GM23338 (cell line): ENCODE data around the gene PDE4B. TPM values are rescaled to one million over a fixed set of nuclear protein-coding genes. Genes with fewer than 3 reads are reported as not detected.

Experiments used
- ATAC-seq: fragments of 200-7000 bp; cut with Tn5 transposase; 3 replicates; pipeline ENCODE4 v1.9.1; 2020
- DNase-seq: peaks from one replicate; pipeline ENCODE4 v3.0.0-alpha.2; 2015; ENCODE audit warnings: low spot score
- H2AFZ ChIP-seq: fragments of 200-600 bp; sonication (generic); 2 replicates; pipeline ENCODE4 v1.8.0; 2016; ENCODE audit warnings: antibody characterized with exemption, mild to moderate bottlenecking, moderate library complexity
- H3F3A ChIP-seq: fragments of 200-600 bp; sonication (generic); replicated peaks from 2 replicates; pipeline ENCODE4 v1.8.0; 2017; ENCODE audit warnings: antibody characterized with exemption, mixed run types, low read depth
- H3K27ac ChIP-seq: fragments of 200-600 bp; sonication (generic); 2 replicates; pipeline ENCODE4 v1.6.1; 2016; ENCODE audit warnings: low read depth
- H3K27me3 ChIP-seq: fragments of 200-600 bp; sonication (generic); 2 replicates; pipeline ENCODE4 v1.8.0; 2016; ENCODE audit warnings: mild to moderate bottlenecking, mixed run types, moderate library complexity; ENCODE audit not compliant: insufficient read depth
- H3K36me3 ChIP-seq: fragments of 200-600 bp; sonication (generic); 2 replicates; pipeline ENCODE4 v1.8.0; 2016; ENCODE audit warnings: mild to moderate bottlenecking; ENCODE audit not compliant: insufficient read depth
- H3K4me1 ChIP-seq: fragments of 200-600 bp; sonication (generic); 2 replicates; pipeline ENCODE4 v1.8.0; 2016; ENCODE audit warnings: mild to moderate bottlenecking, moderate library complexity; ENCODE audit not compliant: insufficient read depth
- H3K4me2 ChIP-seq: fragments of 200-600 bp; sonication (generic); 2 replicates; pipeline ENCODE4 v1.7.1; 2017; ENCODE audit warnings: mixed run types
- H3K4me3 ChIP-seq: fragments of 200-600 bp; sonication (generic); 2 replicates; pipeline ENCODE4 v1.6.1; 2016; ENCODE audit warnings: mixed run types
- H3K79me2 ChIP-seq: fragments of 200-600 bp; sonication (generic); replicated peaks from 2 replicates; pipeline ENCODE4 v1.8.0; 2017; ENCODE audit warnings: mild to moderate bottlenecking; ENCODE audit not compliant: insufficient read depth
- H3K9me2 ChIP-seq: fragments of 200-600 bp; sonication (generic); 2 replicates; pipeline ENCODE4 v1.8.0; 2017; ENCODE audit not compliant: insufficient read depth
- H4K20me1 ChIP-seq: fragments of 200-600 bp; sonication (generic); replicated peaks from 2 replicates; pipeline ENCODE4 v1.8.0; 2017; ENCODE audit warnings: mild to moderate bottlenecking; ENCODE audit not compliant: insufficient read depth
- H3K27ac Mint-ChIP-seq: 2 replicates; pipeline ENCODE4 v1.8.0; 2020; ENCODE audit warnings: inconsistent platforms, mild to moderate bottlenecking, moderate library complexity, mixed read lengths
- H3K27me3 Mint-ChIP-seq: 3 replicates; pipeline ENCODE4 v1.8.0; 2022; ENCODE audit warnings: low read depth, mild to moderate bottlenecking, moderate library complexity, mixed read lengths, inconsistent platforms; ENCODE audit not compliant: insufficient read depth, poor library complexity
- H3K36me3 Mint-ChIP-seq: 3 replicates; pipeline ENCODE4 v1.8.0; 2021; ENCODE audit warnings: low read depth, mild to moderate bottlenecking, inconsistent platforms, moderate library complexity, mixed read lengths
- H3K4me1 Mint-ChIP-seq: 3 replicates; pipeline ENCODE4 v1.8.0; 2020; ENCODE audit warnings: mild to moderate bottlenecking, inconsistent platforms, mixed read lengths
- H3K4me3 Mint-ChIP-seq: 3 replicates; pipeline ENCODE4 v1.8.0; 2021; ENCODE audit warnings: moderate library complexity, mild to moderate bottlenecking, inconsistent platforms, mixed read lengths
- H3K9me3 Mint-ChIP-seq: 3 replicates; pipeline ENCODE4 v1.8.0; 2020; ENCODE audit warnings: moderate library complexity, mild to moderate bottlenecking, inconsistent platforms, mixed read lengths
- CREB1 ChIP-seq: fragments of 250-450 bp; sonication (Bioruptor Pico); IDR thresholded peaks from 2 replicates; pipeline ENCODE4 v1.5.0; 2020; ENCODE audit warnings: low read depth, mild to moderate bottlenecking, moderate library complexity
- ETS1 ChIP-seq: IDR thresholded peaks from 2 replicates; pipeline ENCODE4 v1.6.1; 2016; ENCODE audit warnings: antibody characterized with exemption
- EZH2 ChIP-seq: fragments of 200-600 bp; sonication (generic); IDR thresholded peaks from one replicate; pipeline ENCODE4 v1.8.0; 2017; ENCODE audit warnings: antibody characterized with exemption, mild to moderate bottlenecking, low read depth; ENCODE audit not compliant: unreplicated experiment
- EZH2phosphoT487 ChIP-seq: fragments of 200-600 bp; sonication (generic); IDR thresholded peaks from one replicate; pipeline ENCODE4 v1.8.1; 2018; ENCODE audit warnings: antibody characterized with exemption; ENCODE audit not compliant: unreplicated experiment
- JUNB ChIP-seq: IDR thresholded peaks from one replicate; pipeline ENCODE4 v1.6.1; 2016; ENCODE audit warnings: antibody characterized with exemption; ENCODE audit not compliant: unreplicated experiment
- NANOG ChIP-seq: IDR thresholded peaks from 2 replicates; pipeline ENCODE4 v1.6.1; 2016; ENCODE audit warnings: antibody characterized with exemption, borderline replicate concordance
- POLR2AphosphoS5 ChIP-seq: IDR thresholded peaks from 2 replicates; pipeline ENCODE4 v1.6.1; 2016; ENCODE audit warnings: antibody characterized with exemption, low read depth
- REST ChIP-seq: IDR thresholded peaks from one replicate; pipeline ENCODE4 v1.6.1; 2018; ENCODE audit warnings: antibody characterized with exemption; ENCODE audit not compliant: unreplicated experiment
- STAT1 ChIP-seq: IDR thresholded peaks from one replicate; pipeline ENCODE4 v1.6.1; 2016; ENCODE audit warnings: antibody characterized with exemption; ENCODE audit not compliant: unreplicated experiment
- ZNF114 ChIP-seq: fragments of 250-450 bp; sonication (Bioruptor Pico); IDR thresholded peaks from 2 replicates; pipeline ENCODE4 v1.5.0; 2020; ENCODE audit warnings: mild to moderate bottlenecking, moderate library complexity
- ZNF331 ChIP-seq: fragments of 250-450 bp; sonication (Bioruptor Pico); IDR thresholded peaks from 2 replicates; pipeline ENCODE4 v1.5.0; 2020; ENCODE audit warnings: low read depth, mild to moderate bottlenecking, moderate library complexity
- polyA plus RNA-seq: library from polyadenylated mRNA; unstranded; fragments of >200 nt; fragmentation: Nextera tagmentation; extraction: Ambion mirVana; gene quantifications from 2 replicates; pipeline ENCODE4 v1.2.1, GENCODE V29; 2016
- total RNA-seq: library from RNA; depleted of rRNA; stranded (reverse); fragments of >200 nt; shearing (Covaris generic); gene quantifications from 2 replicates; pipeline ENCODE4 v1.2.3, GENCODE V29; 2014
- TF ChIP-seq, protein P1 (sequence below): fragments of 250-450 bp; sonication (Bioruptor Pico); IDR thresholded peaks from 2 replicates; pipeline ENCODE4 v1.5.0; 2020; ENCODE audit warnings: mild to moderate bottlenecking, moderate library complexity
- TF ChIP-seq, protein P2 (sequence below), 2 experiments: fragments of 200-600 bp in 1 of 2; sonication (generic) in 1 of 2; conservative IDR thresholded peaks; 2 replicates each; pipeline versions ENCODE4 v1.5.1 to v1.6.1; 2016 to 2017; ENCODE audit warnings: antibody characterized with exemption in 2 of 2, low read depth in 2 of 2, mild to moderate bottlenecking in 2 of 2, moderate library complexity in 1 of 2

The PDE4B gene
- total and polyA plus RNA-seq, 2 experiments from 2014 or later: 14.0 to 25.6 TPM

- H3K4me1 Mint-ChIP-seq: no peaks in the 10 kb centered on the region; the same call in 1 of the 3 replicates
- TF ChIP-seq EZH2phosphoT487: no peak
- TF ChIP-seq, protein P1, sequence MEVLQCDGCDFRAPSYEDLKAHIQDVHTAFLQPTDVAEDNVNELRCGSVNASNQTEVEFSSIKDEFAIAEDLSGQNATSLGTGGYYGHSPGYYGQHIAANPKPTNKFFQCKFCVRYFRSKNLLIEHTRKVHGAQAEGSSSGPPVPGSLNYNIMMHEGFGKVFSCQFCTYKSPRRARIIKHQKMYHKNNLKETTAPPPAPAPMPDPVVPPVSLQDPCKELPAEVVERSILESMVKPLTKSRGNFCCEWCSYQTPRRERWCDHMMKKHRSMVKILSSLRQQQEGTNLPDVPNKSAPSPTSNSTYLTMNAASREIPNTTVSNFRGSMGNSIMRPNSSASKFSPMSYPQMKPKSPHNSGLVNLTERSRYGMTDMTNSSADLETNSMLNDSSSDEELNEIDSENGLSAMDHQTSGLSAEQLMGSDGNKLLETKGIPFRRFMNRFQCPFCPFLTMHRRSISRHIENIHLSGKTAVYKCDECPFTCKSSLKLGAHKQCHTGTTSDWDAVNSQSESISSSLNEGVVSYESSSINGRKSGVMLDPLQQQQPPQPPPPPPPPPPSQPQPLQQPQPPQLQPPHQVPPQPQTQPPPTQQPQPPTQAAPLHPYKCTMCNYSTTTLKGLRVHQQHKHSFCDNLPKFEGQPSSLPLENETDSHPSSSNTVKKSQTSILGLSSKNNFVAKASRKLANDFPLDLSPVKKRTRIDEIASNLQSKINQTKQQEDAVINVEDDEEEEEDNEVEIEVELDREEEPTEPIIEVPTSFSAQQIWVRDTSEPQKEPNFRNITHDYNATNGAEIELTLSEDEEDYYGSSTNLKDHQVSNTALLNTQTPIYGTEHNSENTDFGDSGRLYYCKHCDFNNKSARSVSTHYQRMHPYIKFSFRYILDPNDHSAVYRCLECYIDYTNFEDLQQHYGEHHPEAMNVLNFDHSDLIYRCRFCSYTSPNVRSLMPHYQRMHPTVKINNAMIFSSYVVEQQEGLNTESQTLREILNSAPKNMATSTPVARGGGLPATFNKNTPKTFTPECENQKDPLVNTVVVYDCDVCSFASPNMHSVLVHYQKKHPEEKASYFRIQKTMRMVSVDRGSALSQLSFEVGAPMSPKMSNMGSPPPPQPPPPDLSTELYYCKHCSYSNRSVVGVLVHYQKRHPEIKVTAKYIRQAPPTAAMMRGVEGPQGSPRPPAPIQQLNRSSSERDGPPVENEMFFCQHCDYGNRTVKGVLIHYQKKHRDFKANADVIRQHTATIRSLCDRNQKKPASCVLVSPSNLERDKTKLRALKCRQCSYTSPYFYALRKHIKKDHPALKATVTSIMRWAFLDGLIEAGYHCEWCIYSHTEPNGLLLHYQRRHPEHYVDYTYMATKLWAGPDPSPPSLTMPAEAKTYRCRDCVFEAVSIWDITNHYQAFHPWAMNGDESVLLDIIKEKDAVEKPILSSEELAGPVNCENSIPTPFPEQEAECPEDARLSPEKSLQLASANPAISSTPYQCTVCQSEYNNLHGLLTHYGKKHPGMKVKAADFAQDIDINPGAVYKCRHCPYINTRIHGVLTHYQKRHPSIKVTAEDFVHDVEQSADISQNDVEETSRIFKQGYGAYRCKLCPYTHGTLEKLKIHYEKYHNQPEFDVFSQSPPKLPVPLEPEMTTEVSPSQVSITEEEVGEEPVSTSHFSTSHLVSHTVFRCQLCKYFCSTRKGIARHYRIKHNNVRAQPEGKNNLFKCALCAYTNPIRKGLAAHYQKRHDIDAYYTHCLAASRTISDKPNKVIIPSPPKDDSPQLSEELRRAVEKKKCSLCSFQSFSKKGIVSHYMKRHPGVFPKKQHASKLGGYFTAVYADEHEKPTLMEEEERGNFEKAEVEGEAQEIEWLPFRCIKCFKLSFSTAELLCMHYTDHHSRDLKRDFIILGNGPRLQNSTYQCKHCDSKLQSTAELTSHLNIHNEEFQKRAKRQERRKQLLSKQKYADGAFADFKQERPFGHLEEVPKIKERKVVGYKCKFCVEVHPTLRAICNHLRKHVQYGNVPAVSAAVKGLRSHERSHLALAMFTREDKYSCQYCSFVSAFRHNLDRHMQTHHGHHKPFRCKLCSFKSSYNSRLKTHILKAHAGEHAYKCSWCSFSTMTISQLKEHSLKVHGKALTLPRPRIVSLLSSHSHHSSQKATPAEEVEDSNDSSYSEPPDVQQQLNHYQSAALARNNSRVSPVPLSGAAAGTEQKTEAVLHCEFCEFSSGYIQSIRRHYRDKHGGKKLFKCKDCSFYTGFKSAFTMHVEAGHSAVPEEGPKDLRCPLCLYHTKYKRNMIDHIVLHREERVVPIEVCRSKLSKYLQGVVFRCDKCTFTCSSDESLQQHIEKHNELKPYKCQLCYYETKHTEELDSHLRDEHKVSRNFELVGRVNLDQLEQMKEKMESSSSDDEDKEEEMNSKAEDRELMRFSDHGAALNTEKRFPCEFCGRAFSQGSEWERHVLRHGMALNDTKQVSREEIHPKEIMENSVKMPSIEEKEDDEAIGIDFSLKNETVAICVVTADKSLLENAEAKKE (CRISPR knock-in tag): no peak
- TF ChIP-seq CREB1 (CRISPR knock-in tag): no peak
- TF ChIP-seq ZNF331 (CRISPR knock-in tag): no peak
- no peak for TF ChIP-seq POLR2AphosphoS5
- TF ChIP-seq JUNB: no peak
- TF ChIP-seq REST: no peak
- no peak for TF ChIP-seq EZH2
- no peak for TF ChIP-seq NANOG
- no peak for TF ChIP-seq ZNF114 (CRISPR knock-in tag)
- TF ChIP-seq ETS1: no peak
- TF ChIP-seq, protein P2, sequence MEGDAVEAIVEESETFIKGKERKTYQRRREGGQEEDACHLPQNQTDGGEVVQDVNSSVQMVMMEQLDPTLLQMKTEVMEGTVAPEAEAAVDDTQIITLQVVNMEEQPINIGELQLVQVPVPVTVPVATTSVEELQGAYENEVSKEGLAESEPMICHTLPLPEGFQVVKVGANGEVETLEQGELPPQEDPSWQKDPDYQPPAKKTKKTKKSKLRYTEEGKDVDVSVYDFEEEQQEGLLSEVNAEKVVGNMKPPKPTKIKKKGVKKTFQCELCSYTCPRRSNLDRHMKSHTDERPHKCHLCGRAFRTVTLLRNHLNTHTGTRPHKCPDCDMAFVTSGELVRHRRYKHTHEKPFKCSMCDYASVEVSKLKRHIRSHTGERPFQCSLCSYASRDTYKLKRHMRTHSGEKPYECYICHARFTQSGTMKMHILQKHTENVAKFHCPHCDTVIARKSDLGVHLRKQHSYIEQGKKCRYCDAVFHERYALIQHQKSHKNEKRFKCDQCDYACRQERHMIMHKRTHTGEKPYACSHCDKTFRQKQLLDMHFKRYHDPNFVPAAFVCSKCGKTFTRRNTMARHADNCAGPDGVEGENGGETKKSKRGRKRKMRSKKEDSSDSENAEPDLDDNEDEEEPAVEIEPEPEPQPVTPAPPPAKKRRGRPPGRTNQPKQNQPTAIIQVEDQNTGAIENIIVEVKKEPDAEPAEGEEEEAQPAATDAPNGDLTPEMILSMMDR (conservative IDR thresholded peaks at IDR 0.05; ENCODE audit: low read depth in 2 of 2): no peak
- TF ChIP-seq STAT1: no peak
- no peak overlapping the region for H3K4me3 ChIP-seq
- no peak overlapping the region for H3K27ac ChIP-seq
- H3K27me3 ChIP-seq: no peaks in the 10 kb centered on the region
- H3K4me1 ChIP-seq: no peaks in the 10 kb centered on the region
- no peak overlapping the region for H3K4me2 ChIP-seq
- H3K4me3 Mint-ChIP-seq: no peak overlapping the region
- no peaks in the 10 kb centered on the region for H4K20me1 ChIP-seq
- no peaks in the 10 kb centered on the region for H3F3A ChIP-seq
- no peaks in the 10 kb centered on the region; the same call in 2 of the 3 replicates for H3K9me3 Mint-ChIP-seq
- no peak for ATAC-seq
- no peaks in the 10 kb centered on the region for H3K36me3 Mint-ChIP-seq
- DNase-seq: no peak
- no peaks in the 10 kb centered on the region for H3K9me2 ChIP-seq
- no peak overlapping the region for H3K27ac Mint-ChIP-seq
- no peaks in the 10 kb centered on the region for H3K36me3 ChIP-seq
- H3K27me3 Mint-ChIP-seq: no peaks in the 10 kb centered on the region
- no peaks in the 10 kb centered on the region for H3K79me2 ChIP-seq
- no peak overlapping the region for H2AFZ ChIP-seq
Measured at GRCh38 chr1:65827346-65827745, 34.7 kb downstream of the PDE4B start.
